ENCODE data around the gene RTRAF.

The RTRAF gene

DNA sequence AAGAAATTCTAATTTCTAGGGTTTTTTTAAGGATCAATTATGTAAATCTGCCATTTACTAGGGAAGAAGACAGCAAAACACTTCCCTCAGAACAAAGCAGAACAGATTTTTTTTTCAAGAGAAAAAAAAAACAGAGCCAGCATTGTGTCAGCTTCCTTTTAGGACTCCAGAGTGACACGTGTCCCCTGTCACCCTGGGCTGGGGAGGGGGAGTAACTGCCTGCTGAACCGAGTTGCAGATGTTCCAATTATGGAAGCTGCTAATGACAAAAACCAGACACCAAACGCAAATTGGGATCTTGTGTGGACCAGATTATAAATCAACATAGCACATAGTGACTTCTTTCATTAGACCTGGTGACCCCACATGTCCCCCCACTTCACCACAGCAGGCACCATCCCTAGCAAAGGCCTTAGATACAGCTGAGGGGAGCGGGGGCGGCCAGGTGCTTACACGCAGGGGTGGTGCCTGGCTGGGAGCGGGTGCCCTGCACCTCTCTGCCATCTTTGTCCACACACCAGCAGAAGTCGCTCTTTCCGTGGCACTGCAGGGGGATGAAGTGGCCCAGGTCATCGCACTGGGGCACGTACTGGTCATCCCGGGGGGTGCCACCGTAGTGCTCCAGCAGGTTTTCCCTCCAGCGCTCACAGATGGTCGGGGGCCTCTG, 25.4 kb downstream of the RTRAF start:
- in situ Hi-C loops (cut with MboI; ENCODE audit: low pct_unique_long_range_greater_than_20kb, low sequenced_read_pairs, unreplicated experiment): no loop called here
- TF ChIP-seq, protein P1, sequence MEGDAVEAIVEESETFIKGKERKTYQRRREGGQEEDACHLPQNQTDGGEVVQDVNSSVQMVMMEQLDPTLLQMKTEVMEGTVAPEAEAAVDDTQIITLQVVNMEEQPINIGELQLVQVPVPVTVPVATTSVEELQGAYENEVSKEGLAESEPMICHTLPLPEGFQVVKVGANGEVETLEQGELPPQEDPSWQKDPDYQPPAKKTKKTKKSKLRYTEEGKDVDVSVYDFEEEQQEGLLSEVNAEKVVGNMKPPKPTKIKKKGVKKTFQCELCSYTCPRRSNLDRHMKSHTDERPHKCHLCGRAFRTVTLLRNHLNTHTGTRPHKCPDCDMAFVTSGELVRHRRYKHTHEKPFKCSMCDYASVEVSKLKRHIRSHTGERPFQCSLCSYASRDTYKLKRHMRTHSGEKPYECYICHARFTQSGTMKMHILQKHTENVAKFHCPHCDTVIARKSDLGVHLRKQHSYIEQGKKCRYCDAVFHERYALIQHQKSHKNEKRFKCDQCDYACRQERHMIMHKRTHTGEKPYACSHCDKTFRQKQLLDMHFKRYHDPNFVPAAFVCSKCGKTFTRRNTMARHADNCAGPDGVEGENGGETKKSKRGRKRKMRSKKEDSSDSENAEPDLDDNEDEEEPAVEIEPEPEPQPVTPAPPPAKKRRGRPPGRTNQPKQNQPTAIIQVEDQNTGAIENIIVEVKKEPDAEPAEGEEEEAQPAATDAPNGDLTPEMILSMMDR (IDR thresholded peaks at IDR 0.05; ENCODE audit: extremely low read depth, insufficient read depth, missing control alignments): no peak
- DNase-seq (ENCODE audit: low spot score): no peak

DNA sequence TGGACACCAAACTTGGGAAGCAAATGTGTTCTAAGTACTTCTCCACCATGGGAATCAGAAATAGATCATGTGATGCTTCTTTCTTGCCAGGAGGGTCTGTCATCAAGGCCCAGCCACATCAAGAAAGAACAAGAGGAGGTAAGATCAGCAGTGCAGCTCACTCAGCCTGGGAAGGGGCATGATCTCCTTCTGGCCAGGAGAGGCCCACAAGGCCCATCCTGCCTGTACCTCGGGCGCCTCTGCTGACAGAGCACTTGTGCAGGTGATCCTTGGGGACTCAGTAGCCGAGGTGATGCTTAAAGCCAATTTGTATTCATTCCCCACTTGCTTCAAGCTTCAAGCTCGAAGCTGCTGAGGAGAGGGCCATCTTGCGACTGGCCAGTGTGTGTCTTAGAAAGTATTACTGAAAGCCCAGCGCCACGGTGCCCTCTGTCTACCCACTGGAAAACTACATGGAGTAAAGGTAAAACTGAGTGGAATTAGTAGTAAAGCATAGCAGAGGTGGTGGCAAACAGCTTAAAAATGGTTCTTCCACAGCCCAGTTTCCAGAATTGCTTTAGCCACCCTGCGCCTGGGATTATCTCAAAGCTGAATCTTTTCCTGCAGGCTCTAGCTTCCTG, 26.2 kb downstream of the RTRAF start:
- TF ChIP-seq, protein P1 (IDR thresholded peaks at IDR 0.05; ENCODE audit: extremely low read depth, insufficient read depth, missing control alignments): peak; percentile 7
- no peak for DNase-seq (ENCODE audit: low spot score)
- in situ Hi-C loops (cut with MboI; ENCODE audit: low pct_unique_long_range_greater_than_20kb, low sequenced_read_pairs, unreplicated experiment): no loop called here

DNA sequence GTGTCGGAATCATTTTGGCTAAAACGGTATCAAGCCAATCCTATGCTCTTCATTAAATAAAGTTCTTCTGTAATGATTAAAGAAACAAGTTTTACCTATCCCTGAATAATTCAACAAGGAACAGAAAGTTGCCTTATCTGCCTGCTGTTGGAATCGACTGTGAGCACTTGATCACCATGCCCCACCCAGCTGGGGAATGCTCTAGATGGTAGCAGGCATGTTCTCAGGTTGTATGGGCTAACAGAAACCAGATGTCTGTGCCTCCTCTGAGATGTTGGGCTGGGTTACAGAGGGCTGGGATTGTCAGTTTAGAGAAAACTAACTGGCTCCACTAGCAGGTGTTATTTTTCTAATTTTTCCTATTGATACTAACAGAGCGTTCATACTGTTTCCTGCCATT, 28.9 kb downstream of the RTRAF start:
- TF ChIP-seq, protein P1 (IDR thresholded peaks at IDR 0.05; ENCODE audit: extremely low read depth, insufficient read depth, missing control alignments): no peak
- in situ Hi-C loops (cut with MboI; ENCODE audit: low pct_unique_long_range_greater_than_20kb, low sequenced_read_pairs, unreplicated experiment): no loop called here
- DNase-seq (ENCODE audit: low spot score): no peak

DNA sequence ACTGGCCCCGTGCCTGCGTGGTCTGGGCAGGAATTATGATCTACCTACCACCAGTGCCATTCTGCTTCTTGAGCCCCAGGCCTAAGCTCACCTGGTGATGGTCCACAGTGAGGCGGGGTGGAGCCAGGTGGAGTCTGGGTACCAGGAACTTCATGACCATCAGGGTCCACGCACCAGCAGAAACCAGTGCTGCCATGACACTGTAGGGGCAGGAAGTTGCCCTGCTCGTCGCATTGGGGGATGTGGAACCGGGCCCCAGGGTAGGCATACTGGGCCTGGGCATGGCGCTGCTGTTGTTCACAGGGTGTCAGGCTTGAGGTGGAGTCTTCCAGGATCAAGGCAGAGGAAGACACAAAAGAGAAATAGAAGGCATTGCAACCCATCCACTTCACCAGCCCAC, 29.6 kb downstream of the RTRAF start:
- in situ Hi-C loops (cut with MboI; ENCODE audit: low pct_unique_long_range_greater_than_20kb, low sequenced_read_pairs, unreplicated experiment): no loop called here
- DNase-seq (ENCODE audit: low spot score): no peak
- TF ChIP-seq, protein P1 (IDR thresholded peaks at IDR 0.05; ENCODE audit: extremely low read depth, insufficient read depth, missing control alignments): no peak

DNA sequence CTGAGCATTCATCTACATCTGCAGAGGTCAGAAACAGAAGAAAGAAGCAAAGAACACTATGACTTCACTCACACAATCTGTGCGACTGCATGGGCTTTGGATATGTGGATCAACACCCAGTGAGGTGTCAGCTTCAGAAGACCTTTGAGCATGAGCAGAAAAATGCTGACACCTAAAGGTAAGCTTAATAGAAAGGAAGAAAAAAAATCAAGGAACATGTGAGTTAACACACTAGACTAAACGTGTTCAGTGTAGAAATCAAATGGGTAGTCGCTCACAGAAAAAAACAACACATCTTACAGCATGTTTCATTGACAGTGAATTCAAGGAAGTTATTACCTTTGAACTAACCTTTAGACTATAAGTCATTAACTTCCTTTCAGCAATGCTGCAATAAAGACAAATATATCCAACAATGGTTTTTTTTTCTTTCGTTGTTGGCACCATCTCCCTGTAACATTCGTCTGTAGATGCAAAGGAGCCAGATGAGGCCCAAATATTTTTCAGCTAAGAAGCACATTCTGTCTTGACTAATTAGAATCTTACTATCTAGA, 30.9 kb downstream of the RTRAF start:
- in situ Hi-C loops (cut with MboI; ENCODE audit: low pct_unique_long_range_greater_than_20kb, low sequenced_read_pairs, unreplicated experiment): no loop called here
- TF ChIP-seq, protein P1 (IDR thresholded peaks at IDR 0.05; ENCODE audit: extremely low read depth, insufficient read depth, missing control alignments): no peak
- no peak for DNase-seq (ENCODE audit: low spot score)

DNA sequence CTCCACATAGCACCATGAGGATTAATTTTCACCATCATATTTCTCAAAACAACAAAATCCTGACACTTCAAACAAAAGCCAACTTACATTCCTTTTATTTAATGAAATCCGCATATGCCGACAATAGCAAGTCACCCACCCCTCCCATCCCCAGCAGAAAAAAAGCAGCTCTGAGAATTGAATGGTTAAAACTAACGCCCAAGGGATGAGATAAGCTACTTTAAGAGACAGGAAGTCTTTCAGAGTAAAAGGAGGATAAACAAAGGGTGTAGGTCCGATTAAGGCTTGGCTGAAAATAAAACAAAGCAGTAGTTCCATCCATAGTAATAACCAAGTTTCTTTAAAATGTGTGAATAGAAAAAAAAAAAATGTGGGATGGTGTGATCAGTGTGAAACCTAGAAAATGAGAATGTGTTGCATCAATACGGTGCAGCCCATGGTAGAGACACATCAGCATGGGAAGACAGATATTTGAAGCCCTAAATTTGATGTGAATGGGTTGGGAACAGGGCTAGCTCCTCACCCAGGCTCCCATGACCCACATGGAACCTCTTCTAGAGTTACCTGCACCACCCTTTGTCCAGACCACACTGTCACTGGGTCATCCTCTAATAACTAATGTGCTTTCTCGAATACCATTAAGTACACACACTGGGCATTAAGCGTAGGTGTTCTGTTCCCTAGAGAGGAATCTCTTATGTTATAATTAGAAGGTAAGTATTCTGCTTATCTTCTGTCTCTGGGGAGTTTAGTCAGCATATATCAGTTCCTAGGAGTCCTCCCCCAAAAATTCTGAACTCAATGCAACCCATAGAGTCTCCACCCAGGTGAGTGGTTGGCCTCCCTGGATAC, 31.7 kb downstream of the RTRAF start:
- in situ Hi-C loops (cut with MboI; ENCODE audit: low pct_unique_long_range_greater_than_20kb, low sequenced_read_pairs, unreplicated experiment): no loop called here
- DNase-seq (ENCODE audit: low spot score): no peak
- TF ChIP-seq, protein P1 (IDR thresholded peaks at IDR 0.05; ENCODE audit: extremely low read depth, insufficient read depth, missing control alignments): no peak
